H7 (cell line): ENCODE results near the gene NCOA6. TPM values are rescaled to one million over a fixed set of nuclear protein-coding genes. Genes with fewer than 3 reads are reported as not detected.

Experiments
- DNase-seq: peaks from one replicate; pipeline ENCODE4 v3.0.0; 2012
- H3K27me3 ChIP-seq: 2 replicates; pipeline ENCODE4 v1.6.0; 2011; ENCODE audit warnings: mild to moderate bottlenecking, low read length; ENCODE audit not compliant: control insufficient read depth, insufficient read depth
- H3K36me3 ChIP-seq: replicated peaks from 2 replicates; pipeline ENCODE4 v1.5.1; 2011; ENCODE audit warnings: low read length; ENCODE audit not compliant: control insufficient read depth, insufficient read depth
- H3K4me3 ChIP-seq: 2 replicates; pipeline ENCODE4 v1.5.1; 2011; ENCODE audit warnings: low read depth, mild to moderate bottlenecking, control low read depth, low read length, moderate library complexity; ENCODE audit not compliant: insufficient read depth
- total RNA-seq: library from RNA; depleted of rRNA; stranded (reverse); fragments of >200 nt; shearing (Covaris generic); gene quantifications from 2 replicates; pipeline ENCODE4 v1.2.3, GENCODE V29; 2014

NCOA6 gene
- total RNA-seq, 1 experiment from 2014 or later = 3.7 TPM

- H3K36me3 ChIP-seq = no peaks in the 10 kb centered on the region; the same call in 1 of the 2 replicates
- no peaks in the 10 kb centered on the region for H3K27me3 ChIP-seq
- no peak overlapping the region for H3K4me3 ChIP-seq
- no peak for DNase-seq
These were observed 51.0 kb downstream of the NCOA6 start for GRCh38 chr20:34774449-34774848.

- H3K27me3 ChIP-seq = no peaks in the 10 kb centered on the region
- no peaks in the 10 kb centered on the region; the same call in 1 of the 2 replicates for H3K36me3 ChIP-seq
- DNase-seq = no peak
- H3K4me3 ChIP-seq = no peak overlapping the region
These were observed 51.7 kb downstream of the NCOA6 start for GRCh38 chr20:34773726-34774125.

- no peak overlapping the region for H3K4me3 ChIP-seq
- H3K36me3 ChIP-seq = no peaks in the 10 kb centered on the region; the same call in 1 of the 2 replicates
- DNase-seq = no peak
- H3K27me3 ChIP-seq = no peaks in the 10 kb centered on the region
These were observed 53.0 kb downstream of the NCOA6 start for GRCh38 chr20:34772437-34772836.

GRCh38 chr20:34771680-34772081, 53.8 kb downstream of the NCOA6 start:
- DNase-seq = no peak
- Histone ChIP-seq H3K27me3 (no peaks in the 10 kb centered on the region), H3K36me3 (no peaks in the 10 kb centered on the region; the same call in 1 of the 2 replicates), H3K4me3 (no peak overlapping the region)

GRCh38 chr20:34768096-34768495, 57.4 kb downstream of the NCOA6 start:
- no peaks in the 10 kb centered on the region for H3K36me3 ChIP-seq
- DNase-seq = no peak
- no peaks in the 10 kb centered on the region for H3K27me3 ChIP-seq

GRCh38 chr20:34762031-34762555, 63.4 kb downstream of the NCOA6 start:
- DNase-seq = no peak
- no peak overlapping the region for H3K4me3 ChIP-seq
- no peaks in the 10 kb centered on the region for H3K27me3 ChIP-seq
- H3K36me3 ChIP-seq = peaks cover 2% of the 10 kb centered on the region

More at GRCh38 chr20:34768096-34768495, 57.4 kb downstream of the NCOA6 start:
- no peak overlapping the region for H3K4me3 ChIP-seq

GRCh38 chr20:34755367-34755766, 70.1 kb downstream of the NCOA6 start:
- Histone ChIP-seq H3K36me3 (peaks cover 2% of the 10 kb centered on the region), H3K4me3 (no peak overlapping the region)
- DNase-seq = no peak

GRCh38 chr20:34754611-34755010, 70.8 kb downstream of the NCOA6 start:
- Histone ChIP-seq H3K4me3 (no peak overlapping the region), H3K36me3 (peaks cover 2% of the 10 kb centered on the region), H3K27me3 (no peaks in the 10 kb centered on the region)
- DNase-seq = peak; percentile 65

More at GRCh38 chr20:34755367-34755766, 70.1 kb downstream of the NCOA6 start:
- H3K27me3 ChIP-seq = no peaks in the 10 kb centered on the region

- H3K36me3 ChIP-seq = peaks cover 2% of the 10 kb centered on the region
These were observed 71.6 kb downstream of the NCOA6 start for GRCh38 chr20:34753706-34754461.

GRCh38 chr20:34751453-34751852, 74.0 kb downstream of the NCOA6 start:
- H3K36me3 ChIP-seq = no peaks in the 10 kb centered on the region
- no peak for DNase-seq
- no peaks in the 10 kb centered on the region for H3K27me3 ChIP-seq
- H3K4me3 ChIP-seq = no peak overlapping the region

More at GRCh38 chr20:34753706-34754461, 71.6 kb downstream of the NCOA6 start:
- no peak overlapping the region for H3K4me3 ChIP-seq
- peak; percentile 28 for DNase-seq
- no peaks in the 10 kb centered on the region for H3K27me3 ChIP-seq

- H3K27me3 ChIP-seq = no peaks in the 10 kb centered on the region
- H3K4me3 ChIP-seq = no peak overlapping the region
- DNase-seq = no peak
- H3K36me3 ChIP-seq = no peaks in the 10 kb centered on the region
These were observed 75.0 kb downstream of the NCOA6 start for GRCh38 chr20:34750484-34750883.

- no peaks in the 10 kb centered on the region for H3K27me3 ChIP-seq
- no peaks in the 10 kb centered on the region for H3K36me3 ChIP-seq
- DNase-seq = no peak
- no peak overlapping the region for H3K4me3 ChIP-seq
These were observed 76.7 kb downstream of the NCOA6 start for GRCh38 chr20:34748709-34749108.

GRCh38 chr20:34747479-34747878, 78.0 kb downstream of the NCOA6 start:
- Histone ChIP-seq H3K27me3 (no peaks in the 10 kb centered on the region), H3K36me3 (no peaks in the 10 kb centered on the region), H3K4me3 (no peak overlapping the region)
- no peak for DNase-seq

- no peak for DNase-seq
- Histone ChIP-seq H3K27me3 (no peaks in the 10 kb centered on the region), H3K36me3 (no peaks in the 10 kb centered on the region), H3K4me3 (no peak overlapping the region)
These were observed 78.8 kb downstream of the NCOA6 start for GRCh38 chr20:34746674-34747073.

GRCh38 chr20:34744847-34745246, 80.6 kb downstream of the NCOA6 start:
- H3K36me3 ChIP-seq = no peaks in the 10 kb centered on the region
- no peak for DNase-seq
- H3K27me3 ChIP-seq = no peaks in the 10 kb centered on the region
- no peak overlapping the region for H3K4me3 ChIP-seq
